K562 (cell line): ENCODE results near the gene HPSE2. TPM values are rescaled to one million over a fixed set of nuclear protein-coding genes. Genes with fewer than 3 reads are reported as not detected.
A peak's percentile ranks its signal among the peaks of the same experiment; 100 is the strongest.

ENCODE experiments used
- ATAC-seq: fragments of 200-7000 bp; cut with Tn5 transposase; 3 replicates; pipeline ENCODE4 v1.9.1; 2020; ENCODE audit warnings: moderate library complexity
- BruUV-seq: library from RNA; stranded (reverse); fragments of 400-500 nt; replicated peaks from 2 replicates; lab custom pipeline; 2021; lab: Mats Ljungman, UMichigan
- CTCF ChIA-PET: fragments of 300-600 bp; formaldehyde crosslinking; extraction: SDS; loops from one replicate; lab custom pipeline; 2021; ENCODE audit warnings: low intra/inter-chr PET ratio; lab: Yijun Ruan, JAX
- POLR2A ChIA-PET: fragments of 300-600, 350-650 bp; sonication (Branson Sonifier 250); formaldehyde crosslinking; extraction: SDS; loops from one replicate; lab custom pipeline; 2021; ENCODE audit warnings: antibody characterized with exemption, inconsistent platforms; lab: Yijun Ruan, JAX
- DNase-seq, 4 experiments: peaks; one replicate each; pipeline versions ENCODE4 v3.0.0 to v3.0.0-alpha.2; 2011 to 2018; ENCODE audit warnings: low spot score in 3 of 4, mixed read lengths in 3 of 4; ENCODE audit errors: extremely low read depth in 1 of 4
- FAIRE-seq: peaks from 2 replicates; lab custom pipeline; 2011; peaks lifted over from hg19 to GRCh38; lab: Jason Lieb, UNC
- H2AFZ ChIP-seq: 2 replicates; pipeline ENCODE4 v1.6.0; 2011; ENCODE audit warnings: low read depth, low read length, control low read depth, inconsistent platforms
- H3K27ac ChIP-seq: fragments of 200-600 bp; 3 replicates; pipeline ENCODE4 v1.8.0; 2011; ENCODE audit warnings: low read depth, mild to moderate bottlenecking, control low read depth, inconsistent platforms, low read length, moderate library complexity, mixed read lengths; ENCODE audit errors: extremely low read depth
- H3K27me3 ChIP-seq, 2 experiments: fragments of 300-600 bp in 1 of 2; 2 replicates in 1 of 2; 3 replicates in 1 of 2; pipeline versions ENCODE4 v1.6.0 to v1.8.0; 2011; ENCODE audit warnings: inconsistent platforms in 2 of 2, low read length in 2 of 2, mild to moderate bottlenecking in 1 of 2, mixed read lengths in 1 of 2, moderate library complexity in 1 of 2; ENCODE audit not compliant: control insufficient read depth in 2 of 2, insufficient read depth in 2 of 2
- H3K36me3 ChIP-seq: fragments of 300-600 bp; 3 replicates; pipeline ENCODE4 v1.8.0; 2011; ENCODE audit warnings: mild to moderate bottlenecking, low read length, inconsistent platforms; ENCODE audit not compliant: control insufficient read depth, insufficient read depth
- H3K4me1 ChIP-seq, 2 experiments: fragments of 200-600 bp in 1 of 2; replicated peaks in 1 of 2; 2 replicates in 1 of 2; 3 replicates in 1 of 2; pipeline versions ENCODE4 v1.5.1 to v1.8.0; 2011; ENCODE audit warnings: inconsistent platforms in 2 of 2, low read length in 2 of 2, mild to moderate bottlenecking in 1 of 2, mixed read lengths in 1 of 2, moderate library complexity in 1 of 2; ENCODE audit not compliant: control insufficient read depth in 2 of 2, insufficient read depth in 2 of 2
- H3K4me2 ChIP-seq: 2 replicates; pipeline ENCODE4 v1.6.1; 2011; ENCODE audit warnings: low read length, control low read depth, inconsistent platforms, mixed read lengths; ENCODE audit not compliant: insufficient read depth
- H3K4me3 ChIP-seq: fragments of 200-600 bp; sonication (generic), shearing (Covaris generic); 2 replicates; pipeline ENCODE4 v1.5.1; 2016; ENCODE audit warnings: control low read depth, inconsistent platforms
- H3K79me2 ChIP-seq: fragments of 200-600 bp; 3 replicates; pipeline ENCODE4 v1.8.0; 2011; ENCODE audit warnings: low read length, inconsistent platforms; ENCODE audit not compliant: control insufficient read depth, insufficient read depth
- H3K9ac ChIP-seq, 2 experiments: 2 replicates each; pipeline versions ENCODE4 v1.6.0 to v1.6.1; 2011; ENCODE audit warnings: low read depth in 2 of 2, low read length in 2 of 2, control low read depth in 1 of 2, inconsistent platforms in 1 of 2, mild to moderate bottlenecking in 1 of 2, mixed read lengths in 1 of 2; ENCODE audit not compliant: insufficient read depth in 1 of 2
- H3K9me1 ChIP-seq: one replicate; pipeline ENCODE4 v1.6.0; 2011; ENCODE audit warnings: inconsistent platforms, mild to moderate bottlenecking, low read length, moderate library complexity; ENCODE audit not compliant: control insufficient read depth, insufficient read depth
- H3K9me3 ChIP-seq: replicated peaks from 2 replicates; pipeline ENCODE4 v1.5.1; 2011; ENCODE audit warnings: low read depth, low read length, inconsistent platforms; ENCODE audit not compliant: control insufficient read depth, insufficient read depth
- H4K20me1 ChIP-seq: replicated peaks from 2 replicates; pipeline ENCODE4 v1.6.1; 2011; ENCODE audit warnings: low read length, inconsistent platforms, mixed read lengths; ENCODE audit not compliant: control insufficient read depth, insufficient read depth
- ELF4 ChIP-seq: fragments of 450-650 bp; formaldehyde crosslinking; IDR thresholded peaks from 2 replicates; pipeline ENCODE4 v1.4.0; 2022; ENCODE audit warnings: missing genetic modification characterization
- FOXA3 ChIP-seq, 2 experiments: fragments of 450-650 bp in 1 of 2; sonication (generic) in 1 of 2; formaldehyde crosslinking; IDR thresholded peaks in 1 of 2; conservative IDR thresholded peaks in 1 of 2; 2 replicates each; pipeline versions ENCODE4 v1.4.0 to v1.8.0; 2020 to 2022; ENCODE audit warnings: mild to moderate bottlenecking in 2 of 2, missing genetic modification reagents in 1 of 2
- FOXK1 ChIP-seq: sonication (generic); formaldehyde crosslinking; IDR thresholded peaks from 2 replicates; pipeline ENCODE4 v1.8.0; 2022; ENCODE audit warnings: missing genetic modification reagents, mild to moderate bottlenecking, borderline replicate concordance
- GTF2A2 ChIP-seq: IDR thresholded peaks from 2 replicates; pipeline ENCODE4 v1.6.1; 2016; ENCODE audit warnings: mild to moderate bottlenecking, missing genetic modification characterization, missing compliant biosample characterization
- NONO ChIP-seq, 2 experiments: fragments of 200-400 bp in 1 of 2; fragments of 450-650 bp in 1 of 2; formaldehyde crosslinking in 1 of 2; IDR thresholded peaks; 2 replicates each; pipeline ENCODE4 v1.6.1; 2017; ENCODE audit warnings: low read depth in 2 of 2, mild to moderate bottlenecking in 2 of 2, moderate library complexity in 2 of 2, low read length in 1 of 2
- SIRT6 ChIP-seq: IDR thresholded peaks from one replicate; pipeline ENCODE4 v1.6.1; 2012; ENCODE audit warnings: low read depth, mild to moderate bottlenecking, control low read depth, inconsistent platforms, low read length, moderate library complexity
- YBX1 ChIP-seq: fragments of 450-650 bp; IDR thresholded peaks from 2 replicates; pipeline ENCODE4 v1.7.1; 2016; ENCODE audit warnings: mild to moderate bottlenecking
- ZFPM2 ChIP-seq: fragments of 250-450 bp; sonication (Bioruptor Pico); IDR thresholded peaks from 2 replicates; pipeline ENCODE4 v1.5.1; 2022; ENCODE audit warnings: mild to moderate bottlenecking
- WGBS: fragments of 100-300 bp; shearing (Covaris generic); methylation state at CpG from one replicate; pipeline ENCODE4 v1.1.6; 2016; ENCODE audit warnings: low coverage, mixed read lengths; ENCODE audit not compliant: insufficient coverage; ENCODE audit errors: missing lambda C conversion rate; 5-methylcytosine and 5-hydroxymethylcytosine counted together
- in situ Hi-C: fragments of 300-500 bp; cut with MboI; formaldehyde crosslinking; loops from 4 replicates; pipeline ENCODE4 v1.15.0; 2018; ENCODE audit warnings: inconsistent platforms, mixed read lengths
- intact Hi-C: fragments of 100-400 bp; cut with micrococcal nuclease; formaldehyde crosslinking; loops from 2 replicates; pipeline ENCODE4 v1.14.2; 2022
- polyA plus RNA-seq, 8 experiments: library from polyadenylated mRNA; depleted of rRNA in 4 of 8; stranded (reverse) in 5 of 8; unstranded in 3 of 8; fragments of >200 nt; fragmentation: Nextera tagmentation in 2 of 8; fragmentation: Illumina TruSeq in 1 of 8; extraction: Ambion mirVana in 2 of 8; extraction: Trizol in 1 of 8; gene quantifications; 2 replicates each; pipeline versions ENCODE4 v1.2.1 to v1.2.3, GENCODE V29; 2011 to 2014; ENCODE audit warnings: inconsistent platforms in 1 of 8, missing spikeins in 1 of 8
- total RNA-seq, 7 experiments: library from RNA; depleted of rRNA in 6 of 7; stranded (reverse); fragments of >200 nt in 6 of 7; fragmentation: Illumina TruSeq in 2 of 7; extraction: Trizol in 2 of 7; gene quantifications; 2 replicates each; pipeline versions ENCODE4 v1.2.1 to v1.2.3, GENCODE V29; 2011 to 2021; ENCODE audit warnings: low replicate concordance in 1 of 7
- TF ChIP-seq, protein P1 (sequence below): fragments of 450-650 bp; formaldehyde crosslinking; IDR thresholded peaks from 2 replicates; pipeline ENCODE4 v1.4.0; 2020; ENCODE audit warnings: mild to moderate bottlenecking
- TF ChIP-seq, protein P2 (sequence below): fragments of 250-450 bp; sonication (Bioruptor Pico); IDR thresholded peaks from 2 replicates; pipeline ENCODE4 v1.4.0; 2020; ENCODE audit warnings: mild to moderate bottlenecking, moderate library complexity, borderline replicate concordance

The HPSE2 gene
- total and polyA plus RNA-seq, 9 of the 15 experiments (the other 6 are each of a cell fraction or from before 2014, with no cell fraction given): 0.03 to 0.10 (median 0.04) TPM; not detected in 2

DNA sequence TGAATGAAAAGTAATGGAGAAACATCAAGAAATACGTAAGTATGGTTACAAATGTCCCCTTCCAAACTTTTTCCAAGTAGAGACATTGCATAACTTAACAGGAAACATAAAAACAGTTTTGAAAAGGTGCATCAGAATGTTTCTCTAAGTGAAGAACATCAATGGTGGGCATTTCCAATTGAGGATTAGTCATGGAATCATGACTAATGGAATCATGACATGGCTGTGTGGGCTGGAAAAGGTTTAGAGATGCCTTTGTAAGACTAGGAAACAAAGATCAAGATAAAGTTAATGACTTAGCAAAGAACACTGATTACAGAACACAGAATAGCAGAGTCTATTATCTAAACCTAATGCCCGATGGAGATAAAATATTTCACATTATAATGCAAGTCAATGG, 272.0 kb downstream of the HPSE2 start (continued):
- TF ChIP-seq FOXA3 (CRISPR knock-in tag; conservative IDR thresholded peaks at IDR 0.05 in 1 of 2, IDR thresholded peaks at IDR 0.05 in 1 of 2): no peak
- no peak for TF ChIP-seq FOXK1 (CRISPR knock-in tag)
- no peak for TF ChIP-seq ZFPM2
- TF ChIP-seq GTF2A2 (tag): no peak

DNA sequence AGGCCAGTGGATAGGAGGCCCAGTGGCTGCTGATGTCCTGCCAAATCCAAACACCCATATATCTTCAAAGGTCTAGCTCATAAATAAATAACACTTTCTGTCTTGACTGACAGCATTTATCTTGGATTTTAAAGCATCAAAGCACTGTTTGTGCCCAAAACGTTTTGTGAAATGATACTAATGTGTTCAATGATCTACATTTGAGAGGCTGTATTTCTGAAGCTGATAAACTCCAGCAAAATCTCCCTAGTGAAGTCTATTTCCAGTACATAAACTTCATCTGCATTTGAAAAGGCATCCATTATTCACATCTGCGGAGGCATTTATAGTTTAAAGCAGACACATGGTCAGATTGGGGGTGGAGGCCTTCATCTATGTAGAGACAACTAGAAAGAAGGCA, 276.3 kb downstream of the HPSE2 start:
- CTCF ChIA-PET: no interaction called here
- ATAC-seq (no peak), DNase-seq (no peak), FAIRE-seq (no peak)
- no peaks in the 10 kb centered on the region for H3K9me1 ChIP-seq
- no peaks in the 10 kb centered on the region for H3K36me3 ChIP-seq
- in situ Hi-C loops: no loop called here
- H3K79me2 ChIP-seq: no peaks in the 10 kb centered on the region
- H3K4me1 ChIP-seq: no peaks in the 10 kb centered on the region
- POLR2A ChIA-PET: no interaction called here
- TF ChIP-seq NONO (IDR thresholded peaks at IDR 0.05; ENCODE audit: low read depth in 2 of 2, low read length in 1 of 2): no peak
- TF ChIP-seq, protein P1, sequence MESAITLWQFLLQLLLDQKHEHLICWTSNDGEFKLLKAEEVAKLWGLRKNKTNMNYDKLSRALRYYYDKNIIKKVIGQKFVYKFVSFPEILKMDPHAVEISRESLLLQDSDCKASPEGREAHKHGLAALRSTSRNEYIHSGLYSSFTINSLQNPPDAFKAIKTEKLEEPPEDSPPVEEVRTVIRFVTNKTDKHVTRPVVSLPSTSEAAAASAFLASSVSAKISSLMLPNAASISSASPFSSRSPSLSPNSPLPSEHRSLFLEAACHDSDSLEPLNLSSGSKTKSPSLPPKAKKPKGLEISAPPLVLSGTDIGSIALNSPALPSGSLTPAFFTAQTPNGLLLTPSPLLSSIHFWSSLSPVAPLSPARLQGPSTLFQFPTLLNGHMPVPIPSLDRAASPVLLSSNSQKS (CRISPR knock-in tag): no peak
- TF ChIP-seq, protein P2, sequence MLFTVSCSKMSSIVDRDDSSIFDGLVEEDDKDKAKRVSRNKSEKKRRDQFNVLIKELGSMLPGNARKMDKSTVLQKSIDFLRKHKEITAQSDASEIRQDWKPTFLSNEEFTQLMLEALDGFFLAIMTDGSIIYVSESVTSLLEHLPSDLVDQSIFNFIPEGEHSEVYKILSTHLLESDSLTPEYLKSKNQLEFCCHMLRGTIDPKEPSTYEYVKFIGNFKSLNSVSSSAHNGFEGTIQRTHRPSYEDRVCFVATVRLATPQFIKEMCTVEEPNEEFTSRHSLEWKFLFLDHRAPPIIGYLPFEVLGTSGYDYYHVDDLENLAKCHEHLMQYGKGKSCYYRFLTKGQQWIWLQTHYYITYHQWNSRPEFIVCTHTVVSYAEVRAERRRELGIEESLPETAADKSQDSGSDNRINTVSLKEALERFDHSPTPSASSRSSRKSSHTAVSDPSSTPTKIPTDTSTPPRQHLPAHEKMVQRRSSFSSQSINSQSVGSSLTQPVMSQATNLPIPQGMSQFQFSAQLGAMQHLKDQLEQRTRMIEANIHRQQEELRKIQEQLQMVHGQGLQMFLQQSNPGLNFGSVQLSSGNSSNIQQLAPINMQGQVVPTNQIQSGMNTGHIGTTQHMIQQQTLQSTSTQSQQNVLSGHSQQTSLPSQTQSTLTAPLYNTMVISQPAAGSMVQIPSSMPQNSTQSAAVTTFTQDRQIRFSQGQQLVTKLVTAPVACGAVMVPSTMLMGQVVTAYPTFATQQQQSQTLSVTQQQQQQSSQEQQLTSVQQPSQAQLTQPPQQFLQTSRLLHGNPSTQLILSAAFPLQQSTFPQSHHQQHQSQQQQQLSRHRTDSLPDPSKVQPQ (CRISPR knock-in tag): no peak
- TF ChIP-seq ELF4 (CRISPR knock-in tag): no peak
- TF ChIP-seq SIRT6: no peak
- no peak for TF ChIP-seq YBX1
- H3K4me2 ChIP-seq: no peak overlapping the region
- no peak overlapping the region for H3K9ac ChIP-seq
- WGBS: 4% methylated on average over 2 of the region's 2 CpGs
- no TSS peak for BruUV-seq
- intact Hi-C loops: no loop called here
- peak overlapping the region; percentile 70 for H2AFZ ChIP-seq
- H3K9me3 ChIP-seq: no peaks in the 10 kb centered on the region
- no peaks in the 10 kb centered on the region for H4K20me1 ChIP-seq
- H3K4me3 ChIP-seq: no peak overlapping the region
- no peak overlapping the region for H3K27ac ChIP-seq
- no peaks in the 10 kb centered on the region for H3K27me3 ChIP-seq
